GM18505 (cell line): ENCODE data around the gene MGAM2.
"Not testable (repeated sequence)": the region's sequence is repeated elsewhere in the genome, so short reads cannot be mapped to it uniquely, and the experiment has no call there.

Experiments used
- ATAC-seq: cut with Tn5 transposase; IDR thresholded peaks from one replicate; pipeline ENCODE4 v1.9.1; 2021; ENCODE audit not compliant: unreplicated experiment
- POLR2A ChIP-seq: IDR thresholded peaks from 4 replicates; pipeline ENCODE4 v1.6.1; 2011; ENCODE audit warnings: borderline replicate concordance; ENCODE audit not compliant: insufficient read depth, insufficient read length; ENCODE audit errors: extremely low read depth

MGAM2 gene

GRCh38 chr7:142111499-142111898 is at the start of gene MGAM2:
Gene MGAM2 (plus strand): TSS chr7:142111718. CDS start chr7:142116874, 5,156 bp downstream.
- no peak for TF ChIP-seq POLR2A
- no peak for ATAC-seq

- no peak for ATAC-seq
- TF ChIP-seq POLR2A = no peak
Measured at GRCh38 chr7:142063551-142064442, 47.7 kb upstream of the MGAM2 start.

GRCh38 chr7:142066536-142066935 is 45.0 kb upstream of the MGAM2 start:
- ATAC-seq = no peak
- TF ChIP-seq POLR2A = no peak

- no peak for TF ChIP-seq POLR2A
- ATAC-seq = no peak
Measured at GRCh38 chr7:142077762-142078161, 33.8 kb upstream of the MGAM2 start.

GRCh38 chr7:142083605-142084004 is 27.9 kb upstream of the MGAM2 start:
- no peak for ATAC-seq
- no peak for TF ChIP-seq POLR2A

GRCh38 chr7:142085428-142085827 is 26.1 kb upstream of the MGAM2 start:
- no peak for ATAC-seq
- TF ChIP-seq POLR2A = no peak

- no peak for ATAC-seq
- TF ChIP-seq POLR2A = no peak
Measured at GRCh38 chr7:142088022-142088714, 23.4 kb upstream of the MGAM2 start.

- TF ChIP-seq POLR2A = no peak
- ATAC-seq = no peak
Measured at GRCh38 chr7:142089035-142089434, 22.5 kb upstream of the MGAM2 start.

- TF ChIP-seq POLR2A = no peak
- ATAC-seq = no peak
Measured at GRCh38 chr7:142091961-142092360, 19.6 kb upstream of the MGAM2 start.

- no peak for ATAC-seq
- TF ChIP-seq POLR2A = no peak
Measured at GRCh38 chr7:142094861-142095260, 16.7 kb upstream of the MGAM2 start.

- ATAC-seq = no peak
- TF ChIP-seq POLR2A = no peak
Measured at GRCh38 chr7:142097571-142097970, 13.9 kb upstream of the MGAM2 start.

GRCh38 chr7:142098004-142098403 is 13.5 kb upstream of the MGAM2 start:
- TF ChIP-seq POLR2A = no peak

GRCh38 chr7:142099347-142099746 is 12.2 kb upstream of the MGAM2 start:
- not testable (repeated sequence) for ATAC-seq

More at GRCh38 chr7:142098004-142098403, 13.5 kb upstream of the MGAM2 start:
- ATAC-seq = no peak

- no peak for ATAC-seq
Measured at GRCh38 chr7:142100634-142101033, 10.9 kb upstream of the MGAM2 start.

GRCh38 chr7:142101794-142102193 is 9.7 kb upstream of the MGAM2 start:
- not testable (repeated sequence) for ATAC-seq

More at GRCh38 chr7:142100634-142101033, 10.9 kb upstream of the MGAM2 start:
- TF ChIP-seq POLR2A = no peak
